ENCODE data around the gene CRIP3. TPM values are rescaled to one million over a fixed set of nuclear protein-coding genes. Genes with fewer than 3 reads are reported as not detected.

Gene CRIP3
- total and polyA plus RNA-seq, 2 of the 13 experiments (the other 11 are each of a cell fraction or from before 2014, with no cell fraction given) = 6.3 to 9.3 TPM

GRCh38 chr6:43257367-43258145, 51.1 kb downstream of the CRIP3 start (continued):
- TF ChIP-seq KDM6A (CRISPR knock-in tag; IDR thresholded peaks at IDR 0.05; ENCODE audit: low read depth) = no peak
- TF ChIP-seq PREB (CRISPR knock-in tag; IDR thresholded peaks at IDR 0.05) = no peak
- TF ChIP-seq ZNF878 (CRISPR knock-in tag; IDR thresholded peaks at IDR 0.05) = no peak
- no peak for TF ChIP-seq ZNF256 (CRISPR knock-in tag; conservative IDR thresholded peaks at IDR 0.05)
- TF ChIP-seq NFKB2 (CRISPR knock-in tag; IDR thresholded peaks at IDR 0.05; ENCODE audit: borderline replicate concordance) = peak; percentile 34; the same call in 1 of the 2 replicates
- no peak for TF ChIP-seq UBTF (CRISPR knock-in tag; IDR thresholded peaks at IDR 0.05)
- TF ChIP-seq IKZF4 (CRISPR knock-in tag; IDR thresholded peaks at IDR 0.05; ENCODE audit: borderline replicate concordance, low read depth, not compliant biosample characterization) = peak; percentile 37
- no peak for TF ChIP-seq MIER3 (CRISPR knock-in tag; IDR thresholded peaks at IDR 0.05; ENCODE audit: borderline replicate concordance)
- no peak for TF ChIP-seq IRF1 (CRISPR knock-in tag; IDR thresholded peaks at IDR 0.05; ENCODE audit: low read depth)
- TF ChIP-seq ZMYM2 (CRISPR knock-in tag; IDR thresholded peaks at IDR 0.05) = no peak
- no peak for TF ChIP-seq PLRG1 (conservative IDR thresholded peaks at IDR 0.05)
- no peak for TF ChIP-seq ZNF205 (CRISPR knock-in tag; IDR thresholded peaks at IDR 0.05)
- TF ChIP-seq MTERF4 (CRISPR knock-in tag; IDR thresholded peaks at IDR 0.05) = 0 out of 2 replicates have a peak, but pooled peaks have one; percentile 26
- TF ChIP-seq ZNF251 (CRISPR knock-in tag; IDR thresholded peaks at IDR 0.05) = no peak
- no peak for TF ChIP-seq ZNF780A (CRISPR knock-in tag; IDR thresholded peaks at IDR 0.05)
- no peak for TF ChIP-seq ZNF180 (CRISPR knock-in tag; IDR thresholded peaks at IDR 0.05; ENCODE audit: borderline replicate concordance, low read depth)
- TF ChIP-seq KDM5B (CRISPR knock-in tag; IDR thresholded peaks at IDR 0.05; ENCODE audit: borderline replicate concordance) = peak; percentile 40; the same call in 1 of the 2 replicates
- no peak for TF ChIP-seq NCOA5 (CRISPR knock-in tag; IDR thresholded peaks at IDR 0.05)
- no peak for TF ChIP-seq KAT7 (CRISPR knock-in tag; IDR thresholded peaks at IDR 0.05; ENCODE audit: borderline replicate concordance)
- no peak for TF ChIP-seq ZNF281 (CRISPR knock-in tag; IDR thresholded peaks at IDR 0.05; ENCODE audit: borderline replicate concordance)
- TF ChIP-seq SUZ12 (IDR thresholded peaks at IDR 0.05; ENCODE audit: low read depth, low read length) = no peak
- TF ChIP-seq YY1 (IDR thresholded peaks at IDR 0.05; ENCODE audit: insufficient read depth, insufficient replicate concordance, low read depth, low read length) = peak; percentile 87
